ENCODE data around the gene SAMD1.
"Not testable (repeated sequence)": the region's sequence is repeated elsewhere in the genome, so short reads cannot be mapped to it uniquely, and the experiment has no call there.

Gene SAMD1

DNA sequence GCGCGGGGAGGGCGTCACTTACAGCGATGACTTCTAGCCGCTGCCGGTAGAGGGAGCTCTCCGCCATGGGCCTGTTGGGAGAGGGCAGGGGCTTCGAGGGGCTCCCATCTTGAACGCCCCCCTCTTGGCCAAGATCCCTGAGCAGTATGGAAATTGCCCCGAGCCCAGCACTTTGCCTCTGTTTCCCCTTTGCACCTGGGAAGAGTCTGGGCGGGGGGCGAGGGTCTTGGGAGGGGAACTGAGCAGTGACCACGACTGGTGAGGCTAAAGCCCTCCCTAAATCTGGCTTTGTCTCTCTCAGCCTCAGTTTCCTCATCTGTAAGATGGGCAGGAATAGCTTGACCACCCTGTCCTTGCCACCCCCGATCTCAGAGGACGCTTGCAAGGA, 31.5 kb downstream of the SAMD1 start:
- no peak for DNase-seq

- no peak for DNase-seq
Measured at GRCh38 chr19:14058182-14059092, 32.1 kb downstream of the SAMD1 start.

DNA sequence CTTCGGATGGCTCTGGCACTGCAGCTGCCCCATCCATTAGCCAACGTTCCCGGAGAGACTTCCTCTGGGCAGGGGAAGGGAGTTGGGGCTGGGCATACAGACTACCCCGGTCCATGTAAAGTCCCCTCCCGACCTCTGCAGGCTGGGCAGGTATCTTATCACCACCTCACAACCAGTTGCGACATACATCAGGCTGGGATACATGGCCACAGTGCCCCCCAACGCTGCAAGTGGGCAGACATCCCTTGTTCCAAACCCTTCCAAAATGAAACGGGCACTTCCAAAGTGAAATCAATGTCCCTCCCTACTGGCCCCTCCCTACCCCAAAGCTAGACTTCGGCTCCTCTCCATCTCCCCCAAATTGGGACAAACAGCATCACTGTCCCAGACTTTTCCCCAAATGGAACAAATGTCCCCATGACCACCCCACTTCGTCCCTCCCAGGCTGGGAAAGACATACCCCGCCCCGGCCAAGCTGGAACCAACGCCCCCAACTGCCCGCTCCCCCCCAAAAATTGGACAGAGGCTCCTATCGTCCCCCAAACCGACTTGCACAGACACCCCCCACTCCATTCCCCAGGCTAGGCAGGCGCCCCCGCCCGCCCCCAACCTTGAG, 33.7 kb downstream of the SAMD1 start:
- no peak for DNase-seq

DNA sequence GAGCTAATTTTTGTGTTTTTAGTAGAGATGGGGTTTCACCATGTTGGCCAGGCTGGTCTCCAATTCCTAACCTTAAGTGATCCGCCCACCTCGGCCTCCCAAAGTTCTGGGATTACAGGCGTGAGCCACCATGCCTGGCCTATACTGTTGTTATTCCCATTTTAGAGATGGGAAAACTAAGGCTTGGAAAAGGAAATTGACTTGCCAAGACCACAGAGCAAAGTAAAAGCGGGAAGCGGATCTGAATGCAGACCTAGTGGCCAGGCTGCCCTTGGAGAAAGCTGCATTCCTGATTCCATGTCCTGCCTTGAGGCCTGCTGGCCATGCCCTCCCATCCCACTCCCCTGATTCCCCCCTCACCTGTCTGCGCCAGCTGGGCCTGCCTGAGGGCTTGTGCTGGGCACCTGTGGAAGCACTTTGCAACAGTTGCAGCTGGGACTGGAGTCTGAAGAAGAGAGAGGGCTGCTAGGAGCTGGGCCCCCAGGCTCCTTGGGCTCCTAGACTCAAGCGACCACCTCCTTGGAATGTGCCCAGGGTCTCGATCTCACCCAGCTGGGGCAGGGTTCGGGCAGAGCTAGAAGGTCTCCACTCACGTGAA, 34.4 kb downstream of the SAMD1 start:
- no peak for DNase-seq

- no peak for DNase-seq
Measured at GRCh38 chr19:14055396-14055795, 35.2 kb downstream of the SAMD1 start.

DNA sequence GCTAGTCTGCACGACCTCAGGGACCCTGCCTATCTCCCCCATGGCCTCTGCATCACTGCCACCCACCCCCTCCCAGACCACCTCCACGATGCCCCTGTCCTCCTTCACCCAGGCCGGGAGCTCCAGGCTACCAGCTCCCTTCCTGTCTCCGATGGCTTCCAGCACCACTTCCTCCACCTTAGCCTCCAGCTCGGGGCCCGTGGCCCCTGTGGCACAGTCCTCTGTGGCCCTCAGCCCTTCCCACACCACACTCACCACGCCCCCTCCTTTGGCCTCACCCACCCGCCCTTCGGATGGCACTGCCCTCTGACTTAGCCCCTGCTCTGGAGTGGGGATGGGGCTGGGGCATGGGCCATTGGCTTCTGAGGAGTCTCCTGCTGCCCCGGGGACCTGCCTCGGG, 35.8 kb downstream of the SAMD1 start:
- no peak for DNase-seq

GRCh38 chr19:14054099-14054498, 36.5 kb downstream of the SAMD1 start:
- no peak for DNase-seq

- DNase-seq = no peak
Measured at GRCh38 chr19:14053500-14053899, 37.1 kb downstream of the SAMD1 start.

DNA sequence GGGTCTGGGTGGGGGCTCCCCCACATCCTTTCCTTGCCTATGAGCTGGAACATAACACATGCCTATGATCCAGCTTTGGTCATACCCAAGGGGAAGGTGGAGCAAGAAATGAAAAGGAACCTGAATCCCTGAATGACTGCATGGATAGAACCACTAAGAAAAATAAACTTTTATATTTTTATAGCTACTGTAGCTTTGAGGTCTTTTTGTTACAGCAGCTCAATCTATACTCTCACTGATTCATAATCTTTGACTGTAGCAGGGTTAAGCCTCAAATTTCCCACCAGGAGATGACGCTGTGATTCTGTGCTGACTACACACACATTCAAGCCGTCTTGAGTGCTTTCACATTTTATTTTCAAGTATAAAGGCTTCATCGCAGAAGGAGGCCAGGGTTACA, 37.5 kb downstream of the SAMD1 start:
- DNase-seq = no peak

GRCh38 chr19:14052470-14052869, 38.1 kb downstream of the SAMD1 start:
- DNase-seq = no peak

DNA sequence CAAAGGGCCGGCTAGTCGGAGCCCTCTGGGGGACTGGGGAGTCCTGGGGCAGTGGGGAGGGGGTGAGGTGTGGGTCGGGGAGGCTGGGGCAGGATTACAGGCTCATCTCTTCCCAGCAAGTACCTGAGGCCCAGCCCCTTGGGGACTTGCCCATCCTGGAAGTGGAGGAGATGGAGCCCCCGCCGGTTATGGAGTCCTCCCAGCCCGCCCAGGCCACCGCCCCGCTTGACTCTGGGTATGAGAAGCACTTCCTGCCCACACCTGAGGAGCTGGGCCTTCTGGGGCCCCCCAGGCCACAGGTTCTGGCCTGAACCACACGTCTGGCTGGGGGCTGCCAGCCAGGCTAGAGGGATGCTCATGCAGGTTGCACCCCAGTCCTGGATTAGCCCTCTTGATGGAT, 38.6 kb downstream of the SAMD1 start:
- no peak for DNase-seq

DNA sequence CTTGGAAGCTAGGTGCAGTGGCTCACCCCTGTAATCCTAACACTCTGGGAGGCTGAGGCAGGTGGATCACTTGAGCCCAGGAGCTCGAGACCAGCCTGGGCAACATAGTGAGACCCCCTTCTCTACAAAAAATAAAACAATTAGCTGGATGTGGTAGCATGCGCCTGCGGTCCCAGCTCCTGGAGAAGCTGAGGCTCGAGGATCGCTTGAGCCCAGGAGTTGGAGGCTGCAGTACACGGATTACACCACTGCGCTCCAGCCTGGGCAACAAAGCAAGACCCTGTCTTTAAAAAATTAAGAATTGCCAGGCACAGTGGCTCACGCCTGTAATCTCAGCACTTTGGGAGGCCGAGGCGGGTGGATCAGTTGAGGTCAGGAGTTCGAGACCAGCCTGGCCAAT, 39.6 kb downstream of the SAMD1 start:
- DNase-seq = not testable (repeated sequence)

DNA sequence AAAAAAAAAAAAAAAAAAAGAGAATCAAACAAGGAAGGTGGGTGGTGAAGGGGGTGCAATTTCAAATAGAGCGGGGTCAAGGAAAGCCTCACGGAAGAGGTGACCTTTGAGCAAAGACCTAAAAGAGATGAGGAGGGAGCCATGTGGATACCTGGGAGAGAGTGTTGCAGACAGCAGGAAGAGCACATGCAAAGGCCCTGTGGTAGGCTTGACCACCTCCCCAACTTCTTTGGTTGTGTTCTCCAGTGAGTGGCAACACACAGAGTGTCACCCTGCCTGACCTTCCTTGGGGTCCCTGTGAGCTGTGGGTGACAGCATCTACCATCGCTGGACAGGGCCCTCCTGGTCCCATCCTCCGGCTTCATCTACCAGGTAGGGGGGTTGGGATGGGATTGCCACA, 40.0 kb downstream of the SAMD1 start:
- DNase-seq = no peak

DNA sequence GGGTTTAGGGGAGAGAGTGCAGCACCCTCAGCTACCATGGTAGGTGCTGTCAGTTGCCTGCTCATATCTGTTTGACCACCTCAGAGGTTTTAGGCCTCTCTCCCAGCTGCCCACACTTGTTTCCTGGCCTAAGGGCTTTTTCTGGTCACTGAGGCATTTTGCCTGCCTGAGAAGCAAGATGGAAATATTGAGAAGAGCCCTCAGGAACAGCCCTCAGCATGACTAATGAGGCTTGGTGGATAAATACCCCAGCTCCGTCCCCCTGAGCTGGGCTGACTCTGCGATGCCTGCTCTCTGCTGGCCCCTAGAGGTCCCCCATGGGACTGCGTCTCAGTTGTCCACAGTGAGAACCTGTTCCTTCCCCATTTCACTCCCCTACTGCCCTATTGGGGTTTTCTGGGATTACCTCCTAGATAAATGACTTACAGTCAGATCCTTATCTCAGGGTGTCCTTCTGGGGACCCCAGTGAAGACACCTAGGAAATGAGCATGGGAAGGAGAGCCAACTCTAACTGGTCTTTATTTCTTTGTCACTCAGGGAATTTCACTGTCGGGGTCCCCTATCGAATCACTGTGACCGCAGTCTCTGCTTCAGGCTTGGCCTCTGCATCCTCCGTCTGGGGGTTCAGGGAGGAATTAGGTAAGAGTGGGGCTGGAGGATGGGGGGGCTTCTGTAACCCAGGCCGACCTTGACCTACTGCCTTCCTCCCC, 42.0 kb downstream of the SAMD1 start:
- DNase-seq = no peak

GRCh38 chr19:14047866-14048265, 42.7 kb downstream of the SAMD1 start:
- DNase-seq = not testable (repeated sequence)

DNA sequence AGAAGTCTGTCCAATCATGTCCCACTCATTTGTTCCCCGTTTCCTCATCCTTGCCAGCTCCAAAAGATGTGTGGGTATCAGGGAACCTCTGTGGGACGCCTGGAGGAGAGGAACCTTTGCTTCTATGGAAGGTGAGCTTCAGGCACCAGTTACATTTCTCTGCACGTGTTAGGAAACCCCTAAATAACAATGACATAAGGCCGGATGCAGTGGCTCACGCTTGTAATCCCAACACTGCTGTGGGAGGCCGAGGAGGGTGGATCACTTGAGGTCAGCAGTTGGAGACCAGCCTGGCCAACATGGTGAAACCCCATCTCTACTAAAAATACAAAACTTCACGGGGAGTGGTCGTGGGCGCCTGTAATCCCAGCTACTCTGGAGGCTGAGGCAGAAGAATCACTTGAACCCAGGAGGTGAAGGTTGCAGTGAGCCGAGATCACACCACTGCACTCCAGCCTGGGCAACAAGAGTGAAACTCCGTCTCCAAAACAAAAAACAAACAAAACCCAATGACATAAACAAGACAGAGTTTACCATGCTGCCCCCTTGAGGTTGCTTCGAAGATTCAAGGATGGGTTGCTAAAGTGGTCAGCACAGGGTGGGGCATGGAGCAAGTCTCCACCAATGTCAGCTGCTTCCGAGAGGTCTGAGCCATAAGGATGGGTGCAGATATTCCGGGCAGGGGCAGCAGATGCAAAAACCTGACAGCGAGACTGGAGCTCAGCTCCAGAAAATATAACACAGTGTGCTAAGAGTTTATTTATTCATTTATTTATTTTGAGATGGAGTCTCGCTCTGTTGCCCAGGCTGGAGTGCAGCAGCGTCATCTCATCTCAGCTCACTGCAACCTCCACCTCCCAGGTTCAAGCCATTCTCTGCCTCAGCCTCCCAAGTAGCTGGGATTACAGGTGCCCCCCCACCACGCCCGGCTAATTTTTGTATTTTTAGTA, 47.6 kb downstream of the SAMD1 start:
- DNase-seq = peak; percentile 58 to 76

DNA sequence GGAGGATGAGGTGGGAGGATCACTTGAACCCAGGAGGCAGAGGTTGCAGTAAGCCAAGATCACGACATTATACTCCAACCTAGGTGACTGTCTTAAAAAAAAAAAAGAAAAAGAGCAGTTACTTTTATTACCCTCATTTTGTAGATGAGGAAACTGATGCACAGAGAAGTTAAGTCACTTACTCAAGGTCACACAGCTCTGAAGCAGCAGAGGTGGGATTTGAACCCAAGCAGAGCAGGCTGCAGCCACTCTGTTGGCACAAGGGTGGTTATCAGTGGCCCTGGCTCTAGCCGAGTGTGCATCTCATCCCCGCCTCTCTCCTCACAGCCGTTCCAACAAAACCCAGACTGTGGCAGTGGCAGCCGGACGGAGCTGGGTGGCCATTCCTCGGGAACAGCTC, 51.4 kb downstream of the SAMD1 start:
- no peak for DNase-seq

All from SW 1271 (cell line).